IPS DF 19.7 (cell line): ENCODE results near the gene ERI3.

Experiments used
- DNase-seq: peaks from one replicate; pipeline ENCODE4 v3.0.0-alpha.2; 2013; ENCODE audit warnings: low read depth, low spot score

Gene ERI3

GRCh38 chr1:44351289-44351688, 3.8 kb downstream of the ERI3 start:
- no peak for DNase-seq

- DNase-seq, result no peak
Measured at GRCh38 chr1:44348061-44348485, 7.0 kb downstream of the ERI3 start.

- DNase-seq, result no peak
Measured at GRCh38 chr1:44347280-44347679, 7.8 kb downstream of the ERI3 start.

GRCh38 chr1:44346878-44347277, 8.2 kb downstream of the ERI3 start:
- DNase-seq, result no peak

GRCh38 chr1:44346184-44346583, 8.9 kb downstream of the ERI3 start:
- DNase-seq, result no peak

- DNase-seq, result no peak
Measured at GRCh38 chr1:44345187-44345775, 9.8 kb downstream of the ERI3 start.

GRCh38 chr1:44339731-44340130, 15.3 kb downstream of the ERI3 start:
- no peak for DNase-seq

GRCh38 chr1:44338136-44338535, 16.9 kb downstream of the ERI3 start:
- no peak for DNase-seq

GRCh38 chr1:44336668-44337067, 18.4 kb downstream of the ERI3 start:
- DNase-seq, result no peak

- no peak for DNase-seq
Measured at GRCh38 chr1:44334968-44335367, 20.1 kb downstream of the ERI3 start.

- no peak for DNase-seq
Measured at GRCh38 chr1:44333376-44333775, 21.7 kb downstream of the ERI3 start.

GRCh38 chr1:44332505-44332904, 22.6 kb downstream of the ERI3 start:
- no peak for DNase-seq

GRCh38 chr1:44330935-44331334, 24.1 kb downstream of the ERI3 start:
- no peak for DNase-seq

GRCh38 chr1:44328671-44329416, 26.2 kb downstream of the ERI3 start:
- DNase-seq, result no peak

GRCh38 chr1:44327679-44328491, 27.2 kb downstream of the ERI3 start:
- DNase-seq, result peak; percentile 15

- no peak for DNase-seq
Measured at GRCh38 chr1:44326821-44327465, 28.1 kb downstream of the ERI3 start.

GRCh38 chr1:44326024-44326701, 28.9 kb downstream of the ERI3 start:
- DNase-seq, result no peak

GRCh38 chr1:44323947-44324346, 31.1 kb downstream of the ERI3 start:
- DNase-seq, result no peak

- DNase-seq, result no peak
Measured at GRCh38 chr1:44322367-44322766, 32.7 kb downstream of the ERI3 start.

- DNase-seq, result no peak
Measured at GRCh38 chr1:44321466-44321865, 33.6 kb downstream of the ERI3 start.
